IMR-90 (cell line): ENCODE results near the gene CD34.

Experiments used
- POLR2A ChIP-seq: IDR thresholded peaks from 2 replicates; pipeline ENCODE4 v1.6.1; 2012; ENCODE audit warnings: mild to moderate bottlenecking, low read depth, low read length
- RFX5 ChIP-seq: IDR thresholded peaks from 2 replicates; pipeline ENCODE4 v1.8.0; 2012; ENCODE audit warnings: low read depth, mild to moderate bottlenecking, low read length, moderate library complexity
- TF ChIP-seq, protein P1 (sequence below): conservative IDR thresholded peaks from 2 replicates; pipeline ENCODE4 v1.5.1; 2012; ENCODE audit warnings: mild to moderate bottlenecking, low read depth, low read length, improper control_type of control experiment
- TF ChIP-seq, protein P2 (sequence below): fragments of 150-350 bp; IDR thresholded peaks from 2 replicates; pipeline ENCODE4 v1.6.1; 2016; ENCODE audit warnings: low read depth, mild to moderate bottlenecking, low read length, moderate library complexity, borderline replicate concordance

DNA sequence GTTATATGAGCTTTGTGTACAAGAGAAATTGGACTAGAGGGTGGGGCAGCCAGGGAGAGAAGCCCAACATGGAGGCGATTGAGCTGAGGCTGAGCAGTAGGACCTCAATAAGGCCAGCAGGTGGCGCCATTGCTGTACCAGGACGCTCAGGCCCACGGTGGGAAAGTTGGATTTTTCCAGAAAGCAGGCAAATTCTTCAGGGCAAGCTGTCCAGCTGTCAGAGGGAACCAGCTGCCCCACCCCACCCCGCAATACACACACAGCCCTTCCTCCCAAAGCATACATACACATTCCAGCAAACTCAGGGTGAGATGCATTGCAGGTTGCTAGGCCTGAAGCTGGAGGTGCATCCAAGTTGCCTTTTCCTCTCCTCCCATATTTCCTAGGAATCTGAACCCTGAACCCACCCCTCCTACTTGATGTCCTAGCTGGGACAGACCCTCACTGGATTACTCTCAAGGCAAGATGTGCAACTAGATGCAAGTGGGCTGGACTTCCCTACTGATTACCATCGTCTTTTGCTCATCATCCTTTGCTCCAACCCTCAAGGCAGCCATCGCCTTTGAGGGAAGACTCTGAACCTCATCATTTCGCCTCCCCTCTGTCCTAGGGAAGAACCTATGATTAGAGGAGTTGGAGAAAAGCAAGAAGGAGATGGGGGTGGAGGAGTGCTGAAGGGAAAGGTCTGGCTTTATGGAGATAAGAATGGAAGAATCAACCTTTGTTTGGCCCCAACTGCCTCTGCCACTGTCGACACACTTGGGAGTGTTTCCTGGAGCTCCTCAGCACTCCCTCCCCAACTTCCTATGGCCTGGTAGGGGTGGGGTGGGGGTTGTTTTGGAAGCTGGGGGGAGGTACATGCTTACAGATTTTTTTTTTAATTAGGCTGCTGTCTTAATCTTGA is 25.5 kb downstream of the CD34 start:
- TF ChIP-seq, protein P1, sequence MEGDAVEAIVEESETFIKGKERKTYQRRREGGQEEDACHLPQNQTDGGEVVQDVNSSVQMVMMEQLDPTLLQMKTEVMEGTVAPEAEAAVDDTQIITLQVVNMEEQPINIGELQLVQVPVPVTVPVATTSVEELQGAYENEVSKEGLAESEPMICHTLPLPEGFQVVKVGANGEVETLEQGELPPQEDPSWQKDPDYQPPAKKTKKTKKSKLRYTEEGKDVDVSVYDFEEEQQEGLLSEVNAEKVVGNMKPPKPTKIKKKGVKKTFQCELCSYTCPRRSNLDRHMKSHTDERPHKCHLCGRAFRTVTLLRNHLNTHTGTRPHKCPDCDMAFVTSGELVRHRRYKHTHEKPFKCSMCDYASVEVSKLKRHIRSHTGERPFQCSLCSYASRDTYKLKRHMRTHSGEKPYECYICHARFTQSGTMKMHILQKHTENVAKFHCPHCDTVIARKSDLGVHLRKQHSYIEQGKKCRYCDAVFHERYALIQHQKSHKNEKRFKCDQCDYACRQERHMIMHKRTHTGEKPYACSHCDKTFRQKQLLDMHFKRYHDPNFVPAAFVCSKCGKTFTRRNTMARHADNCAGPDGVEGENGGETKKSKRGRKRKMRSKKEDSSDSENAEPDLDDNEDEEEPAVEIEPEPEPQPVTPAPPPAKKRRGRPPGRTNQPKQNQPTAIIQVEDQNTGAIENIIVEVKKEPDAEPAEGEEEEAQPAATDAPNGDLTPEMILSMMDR, result peak; percentile 97
- TF ChIP-seq POLR2A, result no peak
- no peak for TF ChIP-seq RFX5
- TF ChIP-seq, protein P2, sequence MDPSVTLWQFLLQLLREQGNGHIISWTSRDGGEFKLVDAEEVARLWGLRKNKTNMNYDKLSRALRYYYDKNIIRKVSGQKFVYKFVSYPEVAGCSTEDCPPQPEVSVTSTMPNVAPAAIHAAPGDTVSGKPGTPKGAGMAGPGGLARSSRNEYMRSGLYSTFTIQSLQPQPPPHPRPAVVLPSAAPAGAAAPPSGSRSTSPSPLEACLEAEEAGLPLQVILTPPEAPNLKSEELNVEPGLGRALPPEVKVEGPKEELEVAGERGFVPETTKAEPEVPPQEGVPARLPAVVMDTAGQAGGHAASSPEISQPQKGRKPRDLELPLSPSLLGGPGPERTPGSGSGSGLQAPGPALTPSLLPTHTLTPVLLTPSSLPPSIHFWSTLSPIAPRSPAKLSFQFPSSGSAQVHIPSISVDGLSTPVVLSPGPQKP, result no peak
